Gastrocnemius medialis (tissue), 4 donors: ENCODE data around the gene LRP1-AS. TPM values are rescaled to one million over a fixed set of nuclear protein-coding genes. Genes with fewer than 3 reads are reported as not detected.

Source experiments
- ATAC-seq, 2 donors: fragments of 150-250 bp; one replicate each; pipeline ENCODE4 v1.9.1; 2016
- DNase-seq, 2 donors: peaks; one replicate each; pipeline ENCODE4 v3.0.0-alpha.2; 2019
- H3K27ac ChIP-seq, 4 donors: fragments of 200-600 bp; sonication (generic); 1 replicate in 1 of 4; 2 replicates in 3 of 4; pipeline ENCODE4 v1.5.1; 2016 to 2018; ENCODE audit warnings: mild to moderate bottlenecking in 2 of 4, moderate library complexity in 1 of 4
- H3K27me3 ChIP-seq, 3 donors: fragments of 200-600 bp; sonication (generic) in 2 of 3; 1 replicate in 1 of 3; 2 replicates in 2 of 3; pipeline versions ENCODE4 v1.5.1 to v1.6.0; 2016 to 2019; ENCODE audit warnings: mild to moderate bottlenecking in 1 of 3, moderate library complexity in 1 of 3
- H3K36me3 ChIP-seq, 2 donors: fragments of 200-600 bp; sonication (generic) in 1 of 2; one replicate each; pipeline ENCODE4 v1.5.1; 2017 to 2018
- H3K4me1 ChIP-seq, 2 donors: fragments of 200-600 bp; sonication (generic) in 1 of 2; one replicate each; pipeline ENCODE4 v1.5.1; 2016 to 2017; ENCODE audit warnings: mild to moderate bottlenecking in 2 of 2
- H3K4me3 ChIP-seq, 4 donors: fragments of 200-600 bp; sonication (generic) in 3 of 4; 1 replicate in 1 of 4; 2 replicates in 3 of 4; pipeline ENCODE4 v1.5.1; 2016 to 2019; ENCODE audit warnings: mild to moderate bottlenecking in 2 of 4
- H3K9me3 ChIP-seq, 3 donors: fragments of 200-600 bp; sonication (generic) in 2 of 3; 1 replicate in 1 of 3; 2 replicates in 2 of 3; pipeline ENCODE4 v1.5.1; 2016 to 2019
- CTCF ChIP-seq, 5 experiments: fragments of 450-650 bp in 3 of 5; fragments of 200-600 bp in 2 of 5; sonication (generic) in 2 of 5; IDR thresholded peaks in 4 of 5; conservative IDR thresholded peaks in 1 of 5; 1 replicate in 4 of 5; 2 replicates in 1 of 5; pipeline ENCODE4 v1.5.1; 2016 to 2019; ENCODE audit warnings: antibody characterized with exemption in 5 of 5, mild to moderate bottlenecking in 3 of 5, moderate library complexity in 3 of 5
- POLR2A ChIP-seq, 2 donors: fragments of 450-650 bp; IDR thresholded peaks; one replicate each; pipeline ENCODE4 v1.6.1; 2017; ENCODE audit warnings: antibody characterized with exemption in 2 of 2, mild to moderate bottlenecking in 2 of 2, moderate library complexity in 2 of 2
- in situ Hi-C, 4 donors: fragments of 200-750 bp; cut with MboI; loops; one replicate each; pipeline versions ENCODE4 v1.15.0 to v1.8.0; 2017; ENCODE audit warnings: low sequenced_read_pairs in 4 of 4
- intact Hi-C: fragments of 100-400 bp; cut with DNase I; formaldehyde crosslinking; loops from one replicate; pipeline ENCODE4 v1.15.1; 2023; ENCODE audit warnings: low total_unique reads
- total RNA-seq, 4 donors: library from RNA; depleted of rRNA; stranded (reverse); fragments of >200 nt; gene quantifications; one replicate each; pipeline versions ENCODE4 v1.1.0 to v1.2.3, GENCODE V29; 2016

The LRP1-AS gene
- total RNA-seq, 4 donors from 2014 or later: not detected

DNA sequence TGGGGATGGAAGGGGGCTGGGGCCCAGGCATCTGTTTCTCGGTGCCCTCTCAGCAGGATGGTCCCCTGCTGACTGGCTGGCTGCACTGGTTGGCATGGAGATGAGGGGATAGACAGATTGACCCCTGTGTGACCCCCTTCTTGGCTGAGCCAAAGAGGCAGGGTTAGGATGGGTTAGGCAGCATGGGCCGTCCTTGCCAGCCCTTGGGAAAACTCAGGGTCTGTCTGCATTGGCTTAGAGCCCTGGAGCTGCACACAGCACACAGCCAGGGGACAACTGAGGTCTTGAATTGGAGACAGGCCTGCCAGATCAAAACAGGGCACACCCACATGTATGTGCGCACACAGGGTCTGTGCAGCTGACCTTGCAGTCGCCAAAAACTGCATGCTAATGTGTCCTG is 11.2 kb upstream of the LRP1-AS start:
- Histone ChIP-seq H3K27ac (no peak overlapping the region), H3K36me3 (no peaks in the 10 kb centered on the region), H3K4me3 (no peak overlapping the region), H3K9me3 (no peaks in the 10 kb centered on the region), H3K4me1 (no peaks in the 10 kb centered on the region), H3K27me3 (no peaks in the 10 kb centered on the region)
- DNase-seq: no peak
- intact Hi-C loops: no loop called here
- in situ Hi-C loops: no loop called here
- no peak for ATAC-seq
- TF ChIP-seq POLR2A (IDR thresholded peaks at IDR 0.05): no peak
- no peak for TF ChIP-seq CTCF (IDR thresholded peaks at IDR 0.05 in 4 of 5, conservative IDR thresholded peaks at IDR 0.05 in 1 of 5)

DNA sequence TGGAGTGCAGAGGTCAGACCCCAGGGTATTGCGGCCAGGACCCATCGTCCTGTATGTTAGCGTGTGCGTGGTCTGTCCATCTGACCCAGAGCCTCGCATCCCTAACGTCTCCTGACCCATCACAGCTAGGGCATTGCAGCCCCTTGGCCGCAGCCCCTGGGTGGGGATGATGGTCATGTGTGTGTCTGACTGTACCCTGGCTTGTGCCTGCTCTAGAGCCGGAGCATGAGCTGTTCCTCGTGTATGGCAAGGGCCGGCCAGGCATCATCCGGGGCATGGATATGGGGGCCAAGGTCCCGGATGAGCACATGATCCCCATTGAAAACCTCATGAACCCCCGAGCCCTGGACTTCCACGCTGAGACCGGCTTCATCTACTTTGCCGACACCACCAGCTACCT is 10.8 kb upstream of the LRP1-AS start:
- DNase-seq: no peak
- TF ChIP-seq POLR2A (IDR thresholded peaks at IDR 0.05) (no peak), CTCF (IDR thresholded peaks at IDR 0.05 in 4 of 5, conservative IDR thresholded peaks at IDR 0.05 in 1 of 5) (no peak)
- Histone ChIP-seq H3K27me3 (no peaks in the 10 kb centered on the region), H3K4me3 (no peak overlapping the region), H3K27ac (no peak overlapping the region), H3K4me1 (no peaks in the 10 kb centered on the region), H3K9me3 (no peaks in the 10 kb centered on the region), H3K36me3 (no peaks in the 10 kb centered on the region)
- intact Hi-C loops (no loop called here), in situ Hi-C loops (no loop called here)
- ATAC-seq: no peak

- intact Hi-C loops (no loop called here), in situ Hi-C loops (no loop called here)
- no peak for ATAC-seq
These were observed 10.3 kb upstream of the LRP1-AS start for GRCh38 chr12:57157588-57158173.

GRCh38 chr12:57156701-57157403 is 9.4 kb upstream of the LRP1-AS start:
- TF ChIP-seq POLR2A (IDR thresholded peaks at IDR 0.05): no peak
- no peak for TF ChIP-seq CTCF (IDR thresholded peaks at IDR 0.05 in 4 of 5, conservative IDR thresholded peaks at IDR 0.05 in 1 of 5)
- no peak for DNase-seq
- intact Hi-C loops (no loop called here), in situ Hi-C loops (no loop called here)
- peaks cover 4 to 6% of the 10 kb centered on the region in 2 donors for H3K4me1 ChIP-seq
- no peak for ATAC-seq
- no peaks in the 10 kb centered on the region for H3K27me3 ChIP-seq
- H3K27ac ChIP-seq: no peak overlapping the region
- H3K9me3 ChIP-seq: no peaks in the 10 kb centered on the region
- H3K36me3 ChIP-seq: no peaks in the 10 kb centered on the region
- H3K4me3 ChIP-seq: no peak overlapping the region

More at GRCh38 chr12:57157588-57158173, 10.3 kb upstream of the LRP1-AS start:
- no peaks in the 10 kb centered on the region for H3K9me3 ChIP-seq
- no peak overlapping the region for H3K4me3 ChIP-seq
- H3K4me1 ChIP-seq: no peaks in the 10 kb centered on the region
- H3K27me3 ChIP-seq: no peaks in the 10 kb centered on the region
- no peak for TF ChIP-seq CTCF (IDR thresholded peaks at IDR 0.05 in 4 of 5, conservative IDR thresholded peaks at IDR 0.05 in 1 of 5)
- TF ChIP-seq POLR2A (IDR thresholded peaks at IDR 0.05): no peak
- H3K36me3 ChIP-seq: no peaks in the 10 kb centered on the region
- DNase-seq: no peak
- no peak overlapping the region for H3K27ac ChIP-seq
